Kidney capillary endothelial cell (primary cell): ENCODE measurements around the gene TNRC18.
A peak's percentile ranks its signal among the peaks of the same experiment; 100 is the strongest.
"Not testable (repeated sequence)": the region's sequence is repeated elsewhere in the genome, so short reads cannot be mapped to it uniquely, and the experiment has no call there.

Experiments used
- DNase-seq: peaks from one replicate; pipeline ENCODE4 v3.0.0-alpha.2; 2018; ENCODE audit warnings: low spot score

Gene TNRC18

DNA sequence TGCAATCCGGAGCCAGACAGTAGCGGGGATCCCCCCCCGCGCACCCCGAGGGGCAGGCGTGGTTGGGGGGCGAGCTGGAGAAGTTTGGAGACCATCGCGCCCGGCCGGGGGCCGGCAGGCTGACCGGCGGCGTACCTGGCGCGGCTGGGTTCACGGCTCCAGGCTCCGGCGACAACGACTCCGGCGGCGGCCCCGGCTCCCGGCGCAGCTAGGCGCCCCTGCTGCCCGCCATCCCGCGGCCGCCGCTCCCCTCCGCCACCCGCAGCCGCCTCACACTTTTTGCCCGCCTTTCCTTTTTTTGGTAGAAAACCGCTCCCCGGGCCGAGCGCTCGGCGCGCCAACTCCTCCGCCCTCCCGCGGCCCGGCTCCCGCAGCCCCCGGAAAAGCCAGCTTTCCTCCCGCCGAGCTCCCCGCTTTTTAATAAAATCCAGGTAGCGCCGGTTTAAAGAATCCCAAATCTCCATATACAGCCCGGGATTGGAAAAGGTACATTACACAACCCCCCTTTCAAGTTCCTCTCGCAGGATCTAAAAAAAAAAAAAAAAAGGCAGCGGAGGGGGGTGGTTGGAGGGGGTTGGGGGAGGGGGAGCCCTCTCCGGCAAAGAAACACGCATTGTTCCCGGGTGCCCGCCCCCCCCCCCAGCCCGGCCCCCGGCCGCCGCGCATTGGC, at the start of gene TNRC18:
TSS of gene TNRC18 (minus strand) at position 529 of the 670 bp plus-strand sequence. CDS start 2,588 bp downstream, outside the sequence.
- DNase-seq = peak; percentile 44

- no peak for DNase-seq
Observed at GRCh38 chr7:5472432-5473315, 49.0 kb upstream of the TNRC18 start.

DNA sequence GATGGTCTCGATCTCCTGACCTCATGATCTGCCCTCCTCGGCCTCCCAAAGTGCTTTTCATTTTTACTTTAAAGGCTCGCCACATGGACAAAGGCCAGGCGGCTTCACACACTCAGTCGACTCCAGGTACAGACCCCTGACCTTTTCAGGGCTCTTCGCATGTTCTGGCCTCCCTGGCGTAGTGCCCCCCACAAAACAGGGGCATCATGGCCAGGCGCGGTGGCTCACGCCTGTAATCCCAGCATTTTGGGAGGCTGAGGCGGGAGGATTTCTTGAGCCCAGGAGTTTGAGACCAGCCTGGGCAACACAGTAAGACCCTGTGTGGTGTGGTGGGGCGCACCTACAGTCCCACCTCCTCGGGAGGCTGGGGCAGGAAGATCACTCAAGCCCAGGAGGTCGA, 48.0 kb upstream of the TNRC18 start:
- DNase-seq = not testable (repeated sequence)

DNA sequence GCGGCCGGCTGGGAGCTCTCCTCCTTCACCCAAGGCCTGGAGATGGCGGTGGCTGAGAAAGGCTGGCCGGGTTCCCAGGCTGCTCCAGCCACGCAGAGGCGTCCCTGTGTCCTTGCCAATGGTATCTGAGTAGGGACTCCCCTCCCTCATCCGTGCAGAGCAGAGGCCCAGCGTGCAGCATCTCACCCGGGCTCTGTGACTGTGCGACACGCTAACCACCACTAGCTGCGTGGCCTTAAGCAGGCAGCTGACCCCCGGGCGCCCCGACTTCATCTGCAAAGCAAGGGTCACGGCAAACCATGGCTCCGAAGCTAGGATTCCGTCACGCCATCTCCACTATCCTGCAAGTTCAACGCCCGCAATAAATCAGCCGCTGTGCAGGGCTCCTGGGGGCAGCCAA, 47.2 kb upstream of the TNRC18 start:
- DNase-seq = no peak

GRCh38 chr7:5470167-5470532, 46.5 kb upstream of the TNRC18 start:
- no peak for DNase-seq

DNA sequence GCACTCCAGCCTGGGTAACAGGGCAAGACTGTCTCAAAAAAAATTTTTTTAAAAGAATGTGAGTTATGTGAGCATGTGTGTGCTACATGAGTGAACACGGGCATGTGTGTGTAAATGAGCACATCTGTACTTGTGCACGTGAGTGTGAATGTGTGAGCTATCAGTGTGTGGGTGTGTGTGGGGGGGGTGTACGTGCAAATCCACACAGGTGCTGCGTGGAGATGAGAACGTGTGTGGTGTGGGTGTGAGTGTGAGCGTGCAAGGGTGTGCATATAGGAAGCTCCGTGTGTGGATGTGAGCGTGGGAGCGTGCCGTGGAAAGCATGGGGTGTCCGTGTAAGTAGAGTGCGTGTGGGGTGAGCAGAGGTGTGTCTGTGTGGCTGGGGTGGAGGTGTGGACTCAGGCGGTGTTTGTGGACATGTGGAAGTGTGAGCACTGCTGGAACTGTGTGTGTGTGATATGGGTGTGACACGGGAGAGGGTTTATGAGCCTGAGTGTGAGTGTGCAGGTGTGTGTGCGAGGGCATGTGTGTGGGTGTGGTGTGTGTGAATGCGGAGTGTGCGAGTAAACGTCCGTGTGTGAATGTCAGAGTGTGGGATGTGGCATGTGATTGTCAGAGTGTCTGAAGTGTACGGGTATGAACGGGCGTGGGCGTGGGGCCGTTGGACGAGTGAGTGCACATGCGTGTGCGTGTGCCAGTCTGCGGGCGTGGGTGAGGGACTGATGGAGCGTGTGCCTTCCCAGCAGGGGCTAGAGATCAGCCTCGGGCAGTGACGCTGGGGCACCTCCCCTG, 45.9 kb upstream of the TNRC18 start:
- DNase-seq = no peak

DNA sequence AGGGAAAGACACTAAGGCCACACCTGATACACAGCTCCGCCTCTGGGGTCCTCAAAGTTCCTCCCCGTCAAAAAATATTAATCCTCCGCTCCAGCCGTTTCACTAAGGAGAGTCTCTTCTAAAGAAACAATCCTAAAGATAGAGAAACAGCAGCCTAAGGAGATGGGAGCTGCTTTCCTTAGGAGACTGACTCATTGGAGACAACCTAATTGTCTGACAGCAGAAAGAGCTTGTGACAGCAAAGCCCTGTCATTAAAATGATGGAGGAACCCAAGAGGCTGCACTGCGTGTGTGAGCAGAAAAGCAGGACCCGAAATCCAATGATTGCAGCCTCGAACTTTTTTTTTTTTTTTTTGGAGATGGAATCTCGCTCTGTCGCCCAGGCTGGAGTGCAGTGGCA, 44.0 kb upstream of the TNRC18 start:
- DNase-seq = no peak

DNA sequence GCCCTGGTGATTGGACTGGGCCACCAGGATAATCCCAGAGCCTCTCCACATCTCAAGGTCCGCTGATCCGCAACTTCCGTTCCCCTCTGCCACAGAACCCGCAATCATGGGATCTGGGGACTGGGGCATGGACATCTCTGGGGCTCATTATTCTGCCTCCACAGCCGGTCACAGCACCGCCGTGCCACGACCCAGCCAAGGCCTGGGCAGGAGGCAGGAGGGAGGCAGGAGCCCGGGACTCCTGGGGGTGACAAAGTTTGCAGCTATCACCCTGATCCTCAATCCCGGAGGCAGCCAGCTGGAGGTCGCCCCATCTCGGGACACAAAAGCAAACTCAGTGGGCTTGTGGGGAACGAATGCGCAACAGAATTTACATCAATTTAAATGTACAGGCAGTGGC, 42.9 kb upstream of the TNRC18 start:
- no peak for DNase-seq

GRCh38 chr7:5463031-5463430, 39.4 kb upstream of the TNRC18 start:
- DNase-seq = no peak

- no peak for DNase-seq
Observed at GRCh38 chr7:5462216-5462615, 38.6 kb upstream of the TNRC18 start.

GRCh38 chr7:5458921-5459480, 35.4 kb upstream of the TNRC18 start:
- no peak for DNase-seq

DNA sequence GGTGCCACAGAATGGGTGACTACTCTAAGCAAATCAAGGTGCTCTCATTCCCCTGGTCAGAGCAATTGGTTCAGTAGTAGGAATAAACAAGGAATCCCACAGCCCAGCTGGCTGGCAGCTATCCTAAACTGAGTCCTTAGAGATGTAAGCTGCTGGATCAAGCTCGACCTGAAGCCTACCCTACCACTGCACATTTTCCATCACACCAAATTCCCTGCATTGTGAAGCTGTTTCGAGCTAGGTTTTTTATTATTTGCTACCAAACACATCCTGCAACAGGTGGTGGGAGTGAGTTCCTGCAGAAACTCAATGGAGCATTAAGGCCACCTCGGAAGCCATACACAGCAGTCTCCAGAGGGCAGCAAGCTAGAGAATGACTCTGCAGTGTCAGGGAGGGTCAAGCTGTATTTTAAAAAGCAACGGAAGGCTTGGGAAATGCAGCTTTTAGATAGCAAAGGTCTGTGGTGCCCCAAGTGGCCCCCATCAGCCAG, 33.7 kb upstream of the TNRC18 start:
- DNase-seq = no peak

GRCh38 chr7:5456409-5456808, 32.8 kb upstream of the TNRC18 start:
- no peak for DNase-seq

DNA sequence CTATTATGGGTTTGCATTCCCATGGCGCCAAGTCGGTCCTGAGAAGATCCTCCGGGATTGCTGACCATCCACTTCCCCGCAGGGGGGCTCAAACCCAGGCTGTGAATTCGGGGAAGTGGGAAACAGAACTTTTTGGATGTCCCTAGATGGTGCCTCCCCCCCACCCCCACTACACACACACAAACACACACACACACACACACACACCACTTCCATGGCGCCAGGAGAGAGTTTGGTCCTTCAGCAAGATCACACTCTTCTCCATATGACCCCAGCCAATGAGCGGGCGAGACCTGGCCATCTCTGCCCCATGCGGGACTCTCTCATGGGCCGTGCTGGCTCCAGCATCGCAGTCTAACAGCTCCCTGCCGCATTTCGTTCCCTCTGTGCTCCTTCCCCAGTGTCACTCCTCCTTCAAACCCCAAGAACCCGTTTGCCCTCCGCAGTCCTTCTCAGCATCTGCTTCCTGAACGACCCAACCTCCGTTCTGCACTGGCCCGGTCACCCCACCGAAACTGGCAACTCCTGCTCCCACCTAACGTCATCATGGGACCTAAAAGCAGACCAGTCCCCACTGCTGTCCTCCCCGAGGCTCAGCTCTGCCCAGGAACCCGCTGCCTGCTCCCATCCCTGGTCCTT, 32.1 kb upstream of the TNRC18 start:
- DNase-seq = no peak

DNA sequence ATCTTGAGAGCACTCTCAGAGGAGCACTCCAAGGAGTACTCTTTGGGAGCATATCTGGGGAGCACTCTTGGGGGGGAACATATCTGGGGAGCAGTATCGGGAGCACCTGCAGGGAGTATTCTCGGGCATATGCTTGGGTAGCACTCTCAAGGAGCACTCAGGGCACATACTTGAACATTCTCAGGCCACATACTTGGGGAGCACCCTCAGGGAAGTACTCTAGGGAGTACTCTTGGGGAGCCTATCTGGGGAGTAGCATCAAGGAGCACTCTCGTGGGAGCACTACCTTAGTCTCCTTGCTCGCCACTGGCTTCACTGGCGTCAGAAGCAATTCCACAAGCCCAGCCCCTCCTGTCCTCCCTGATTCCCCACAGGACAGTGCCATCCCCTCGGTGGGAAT, 31.5 kb upstream of the TNRC18 start:
- no peak for DNase-seq

DNA sequence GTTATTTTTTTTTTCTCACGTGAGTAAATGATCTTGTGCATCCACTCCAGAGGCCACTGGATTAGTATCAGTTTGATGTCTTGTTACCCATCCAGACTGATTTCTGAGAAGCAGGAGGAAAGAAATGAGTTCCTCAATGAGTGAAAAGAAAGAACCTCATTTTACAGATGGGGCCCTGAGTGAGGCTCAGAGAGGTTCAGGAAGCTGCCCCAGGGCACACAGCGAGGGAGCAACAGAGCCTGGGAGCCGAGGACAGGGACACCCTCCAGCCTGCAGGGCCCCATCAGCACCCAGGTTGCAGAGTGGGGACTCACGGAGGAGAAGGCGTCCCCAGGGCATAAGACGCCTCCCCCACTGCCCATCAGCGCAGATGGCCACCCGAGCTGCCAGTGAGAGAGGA, 30.9 kb upstream of the TNRC18 start:
- no peak for DNase-seq

- DNase-seq = no peak
Observed at GRCh38 chr7:5453566-5454075, 30.0 kb upstream of the TNRC18 start.

DNA sequence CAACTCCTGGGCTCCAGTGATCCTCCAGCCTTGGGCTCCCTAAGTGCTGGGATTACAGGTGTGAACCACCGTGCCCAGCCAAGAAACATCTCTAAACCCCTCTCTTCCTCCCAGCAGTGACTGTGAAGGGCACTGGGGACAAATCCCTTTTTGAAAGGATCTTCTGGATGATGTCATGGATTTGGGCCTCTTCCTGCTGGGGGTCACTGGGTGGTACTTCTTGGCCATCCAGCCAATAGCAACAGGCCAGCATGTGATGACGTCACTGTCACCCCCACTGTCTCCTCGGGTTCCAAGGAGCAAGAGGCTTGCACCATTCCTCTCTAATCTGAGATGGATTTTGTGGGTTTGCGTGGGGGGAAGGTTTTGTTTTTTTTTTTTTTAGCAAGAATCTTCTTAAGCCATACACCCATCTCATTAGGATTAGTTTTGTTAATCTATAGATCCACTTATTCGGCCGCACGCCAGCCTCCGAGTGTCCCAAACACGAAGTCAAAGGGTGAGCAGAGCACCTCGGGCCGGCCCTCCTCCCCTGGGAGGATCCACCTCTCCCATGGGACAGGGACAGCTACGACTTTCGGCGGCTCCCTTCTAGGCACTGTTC, 29.4 kb upstream of the TNRC18 start:
- no peak for DNase-seq

- no peak for DNase-seq
Observed at GRCh38 chr7:5452470-5452899, 28.9 kb upstream of the TNRC18 start.

GRCh38 chr7:5451391-5451790, 27.8 kb upstream of the TNRC18 start:
- no peak for DNase-seq
